Measurements from ENCODE around the gene ERMARD. TPM values are rescaled to one million over a fixed set of nuclear protein-coding genes. Genes with fewer than 3 reads are reported as not detected.

Gene ERMARD
- total RNA-seq, 4 donors from 2014 or later = 11.9 to 30.3 (median 20.2) TPM

GRCh38 chr6:169811521-169812256, 60.3 kb downstream of the ERMARD start:
- TF ChIP-seq CTCF (IDR thresholded peaks at IDR 0.05) = no peak
- ATAC-seq (ENCODE audit: low FRiP score) (no peak), DNase-seq (ENCODE audit: low spot score) (no peak)

- TF ChIP-seq CTCF (IDR thresholded peaks at IDR 0.05) = no peak
- DNase-seq (ENCODE audit: low spot score) (no peak), ATAC-seq (ENCODE audit: low FRiP score) (no peak)
Observed at GRCh38 chr6:169812257-169812644, 60.8 kb downstream of the ERMARD start.

- ATAC-seq (ENCODE audit: low FRiP score) (no peak), DNase-seq (ENCODE audit: low spot score) (no peak)
- TF ChIP-seq CTCF (IDR thresholded peaks at IDR 0.05) = no peak
Observed at GRCh38 chr6:169813969-169814368, 62.5 kb downstream of the ERMARD start.

- ATAC-seq (ENCODE audit: low FRiP score) = no peak
- DNase-seq (ENCODE audit: low spot score) = no peak
Observed at GRCh38 chr6:169816054-169816453, 64.6 kb downstream of the ERMARD start.

GRCh38 chr6:169816975-169817374, 65.6 kb downstream of the ERMARD start:
- DNase-seq (ENCODE audit: low spot score) (no peak), ATAC-seq (ENCODE audit: low FRiP score) (no peak)
- TF ChIP-seq CTCF (IDR thresholded peaks at IDR 0.05) = no peak

More at GRCh38 chr6:169816054-169816453, 64.6 kb downstream of the ERMARD start:
- TF ChIP-seq CTCF (IDR thresholded peaks at IDR 0.05) = no peak

GRCh38 chr6:169820358-169820757, 68.9 kb downstream of the ERMARD start:
- TF ChIP-seq CTCF (IDR thresholded peaks at IDR 0.05) = no peak
- DNase-seq (ENCODE audit: low spot score) (no peak), ATAC-seq (ENCODE audit: low FRiP score) (no peak)

GRCh38 chr6:169824021-169824420, 72.6 kb downstream of the ERMARD start:
- no peak for TF ChIP-seq CTCF (IDR thresholded peaks at IDR 0.05)
- DNase-seq (ENCODE audit: low spot score) (no peak), ATAC-seq (ENCODE audit: low FRiP score) (no peak)

All from omental fat pad (tissue), 4 donors.